Suprapubic skin (tissue), 4 donors: Measurements from ENCODE around the gene SFTPD. TPM values are rescaled to one million over a fixed set of nuclear protein-coding genes. Genes with fewer than 3 reads are reported as not detected.

Experiments
- DNase-seq, 2 donors: peaks; one replicate each; pipeline ENCODE4 v3.0.0-alpha.2; 2019; ENCODE audit warnings: low spot score in 2 of 2
- H3K27ac ChIP-seq: fragments of 200-600 bp; sonication (generic); one replicate; pipeline ENCODE4 v1.5.1; 2019
- H3K27me3 ChIP-seq: fragments of 200-600 bp; sonication (generic); one replicate; pipeline ENCODE4 v1.5.1; 2019
- H3K36me3 ChIP-seq: fragments of 200-600 bp; sonication (generic); one replicate; pipeline ENCODE4 v1.5.1; 2019
- H3K4me1 ChIP-seq: fragments of 200-600 bp; sonication (generic); one replicate; pipeline ENCODE4 v1.5.1; 2019
- H3K4me3 ChIP-seq: fragments of 200-600 bp; sonication (generic); one replicate; pipeline ENCODE4 v1.5.1; 2019; ENCODE audit warnings: mild to moderate bottlenecking
- H3K9me3 ChIP-seq: fragments of 200-600 bp; sonication (generic); one replicate; pipeline ENCODE4 v1.5.1; 2019
- EP300 ChIP-seq: sonication (generic); formaldehyde crosslinking; IDR thresholded peaks from one replicate; pipeline ENCODE4 v1.6.1; 2017; ENCODE audit warnings: antibody characterized with exemption
- POLR2A ChIP-seq, 2 donors: fragments of 450-650 bp; IDR thresholded peaks; one replicate each; pipeline ENCODE4 v1.6.1; 2017; ENCODE audit warnings: antibody characterized with exemption in 2 of 2, mild to moderate bottlenecking in 2 of 2, moderate library complexity in 2 of 2
- POLR2AphosphoS5 ChIP-seq, 3 donors: sonication (generic); formaldehyde crosslinking; IDR thresholded peaks; one replicate each; pipeline ENCODE4 v1.6.1; 2017; ENCODE audit warnings: antibody characterized with exemption in 3 of 3
- WGBS: methylation state at CpG from one replicate; pipeline ENCODE4 v1.1.5; 2018; 5-methylcytosine and 5-hydroxymethylcytosine counted together
- total RNA-seq, 4 donors: library from RNA; depleted of rRNA; stranded (reverse); fragments of >200 nt; gene quantifications; one replicate each; pipeline ENCODE4 v1.1.0, GENCODE V29; 2016
- TF ChIP-seq, protein P1 (sequence below), 2 donors: fragments of 200-600 bp in 1 of 2; fragments of 450-650 bp in 1 of 2; sonication (generic) in 1 of 2; IDR thresholded peaks; one replicate each; pipeline ENCODE4 v1.5.1; 2016 to 2019; ENCODE audit warnings: antibody characterized with exemption in 2 of 2, mild to moderate bottlenecking in 1 of 2, moderate library complexity in 1 of 2

Gene SFTPD
- total RNA-seq, 4 donors from 2014 or later, result 2.7 to 4.7 (median 3.0) TPM; not detected in 1

DNA sequence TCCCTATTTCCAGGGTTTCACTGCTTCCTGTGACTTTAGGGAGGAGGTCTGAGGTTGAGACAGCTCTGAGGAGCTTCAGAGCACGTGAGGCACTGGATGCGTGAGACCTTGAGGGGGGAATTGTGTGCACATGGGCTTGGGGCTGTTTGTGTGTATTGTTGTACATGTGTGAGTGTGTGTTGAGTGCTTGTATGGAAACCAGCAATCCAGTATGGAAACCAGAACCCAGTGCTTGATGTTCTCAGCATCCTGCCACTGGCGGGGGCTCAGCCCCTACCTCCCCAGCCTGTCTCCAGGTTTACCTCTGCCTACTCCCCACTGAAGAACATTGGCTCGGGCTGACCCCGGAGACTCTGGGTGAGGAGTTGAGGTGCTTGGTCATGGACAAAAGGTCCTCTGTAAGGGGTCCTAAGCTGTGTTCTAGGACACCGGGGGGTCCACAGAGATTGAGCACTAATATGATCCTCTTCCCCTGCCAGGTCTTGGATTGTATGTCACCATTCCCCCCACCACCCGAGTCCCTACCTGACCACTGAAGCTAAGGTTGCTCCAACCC lies 20.8 kb downstream of the SFTPD start:
- peak in 1 of 2 donors; percentile 34 for DNase-seq
- Histone ChIP-seq H3K27me3 (peaks cover 23% of the 10 kb centered on the region), H3K4me3 (no peak overlapping the region), H3K9me3 (no peaks in the 10 kb centered on the region), H3K4me1 (peaks cover 8% of the 10 kb centered on the region), H3K27ac (no peak overlapping the region), H3K36me3 (no peaks in the 10 kb centered on the region)
- whole genome bisulfite sequencing, result 89% methylated on average over 4 of the region's 7 CpGs
- TF ChIP-seq POLR2AphosphoS5 (IDR thresholded peaks at IDR 0.05) (no peak), POLR2A (IDR thresholded peaks at IDR 0.05) (no peak), EP300 (no peak)
- TF ChIP-seq, protein P1, sequence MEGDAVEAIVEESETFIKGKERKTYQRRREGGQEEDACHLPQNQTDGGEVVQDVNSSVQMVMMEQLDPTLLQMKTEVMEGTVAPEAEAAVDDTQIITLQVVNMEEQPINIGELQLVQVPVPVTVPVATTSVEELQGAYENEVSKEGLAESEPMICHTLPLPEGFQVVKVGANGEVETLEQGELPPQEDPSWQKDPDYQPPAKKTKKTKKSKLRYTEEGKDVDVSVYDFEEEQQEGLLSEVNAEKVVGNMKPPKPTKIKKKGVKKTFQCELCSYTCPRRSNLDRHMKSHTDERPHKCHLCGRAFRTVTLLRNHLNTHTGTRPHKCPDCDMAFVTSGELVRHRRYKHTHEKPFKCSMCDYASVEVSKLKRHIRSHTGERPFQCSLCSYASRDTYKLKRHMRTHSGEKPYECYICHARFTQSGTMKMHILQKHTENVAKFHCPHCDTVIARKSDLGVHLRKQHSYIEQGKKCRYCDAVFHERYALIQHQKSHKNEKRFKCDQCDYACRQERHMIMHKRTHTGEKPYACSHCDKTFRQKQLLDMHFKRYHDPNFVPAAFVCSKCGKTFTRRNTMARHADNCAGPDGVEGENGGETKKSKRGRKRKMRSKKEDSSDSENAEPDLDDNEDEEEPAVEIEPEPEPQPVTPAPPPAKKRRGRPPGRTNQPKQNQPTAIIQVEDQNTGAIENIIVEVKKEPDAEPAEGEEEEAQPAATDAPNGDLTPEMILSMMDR (IDR thresholded peaks at IDR 0.05), result no peak

DNA sequence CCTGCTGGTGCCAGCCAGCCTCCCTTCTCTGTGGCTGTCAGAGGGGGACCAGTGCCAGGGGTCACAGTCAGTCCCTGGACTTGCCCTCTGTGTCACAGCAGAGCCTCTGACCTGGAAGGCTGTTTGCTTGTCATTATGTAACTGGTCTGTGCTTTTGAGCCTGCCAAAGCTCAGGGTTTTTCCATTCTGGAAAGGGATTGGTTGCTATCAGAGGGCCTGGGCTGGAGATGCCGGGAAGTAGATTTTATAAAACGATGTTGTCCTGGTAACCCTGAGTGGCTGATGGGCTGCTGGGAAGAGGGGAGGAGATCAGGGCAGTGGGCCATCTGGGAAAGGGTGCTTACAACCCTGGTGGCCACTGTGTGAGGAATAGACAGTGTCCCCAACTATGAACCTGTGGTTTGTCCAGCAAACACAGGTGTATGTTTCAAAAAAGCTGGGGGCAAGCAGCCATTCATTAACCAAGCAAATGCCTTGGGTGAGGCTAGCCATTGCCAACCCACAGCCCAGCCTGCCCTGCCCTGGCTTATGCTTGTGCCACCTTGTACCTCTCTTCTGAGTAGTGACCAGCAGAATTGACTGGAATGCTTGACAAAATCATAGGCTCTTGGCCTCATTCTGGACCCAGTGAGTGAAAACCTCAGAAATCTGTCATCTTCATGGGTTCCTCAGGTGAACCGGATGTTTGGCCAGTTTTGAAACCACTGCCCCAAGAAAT lies 21.6 kb downstream of the SFTPD start:
- H3K27ac ChIP-seq, result no peak overlapping the region
- no peak overlapping the region for H3K4me3 ChIP-seq
- peaks cover 18% of the 10 kb centered on the region for H3K27me3 ChIP-seq
- peak in 1 of 2 donors; percentile 56 for DNase-seq
- no peaks in the 10 kb centered on the region for H3K36me3 ChIP-seq
- TF ChIP-seq EP300 (no peak), POLR2A (IDR thresholded peaks at IDR 0.05) (no peak), POLR2AphosphoS5 (IDR thresholded peaks at IDR 0.05) (no peak)
- TF ChIP-seq, protein P1 (IDR thresholded peaks at IDR 0.05), result no peak
- no peaks in the 10 kb centered on the region for H3K9me3 ChIP-seq
- 66% methylated on average over 3 of the region's 3 CpGs for WGBS
- H3K4me1 ChIP-seq, result peaks cover 8% of the 10 kb centered on the region

DNA sequence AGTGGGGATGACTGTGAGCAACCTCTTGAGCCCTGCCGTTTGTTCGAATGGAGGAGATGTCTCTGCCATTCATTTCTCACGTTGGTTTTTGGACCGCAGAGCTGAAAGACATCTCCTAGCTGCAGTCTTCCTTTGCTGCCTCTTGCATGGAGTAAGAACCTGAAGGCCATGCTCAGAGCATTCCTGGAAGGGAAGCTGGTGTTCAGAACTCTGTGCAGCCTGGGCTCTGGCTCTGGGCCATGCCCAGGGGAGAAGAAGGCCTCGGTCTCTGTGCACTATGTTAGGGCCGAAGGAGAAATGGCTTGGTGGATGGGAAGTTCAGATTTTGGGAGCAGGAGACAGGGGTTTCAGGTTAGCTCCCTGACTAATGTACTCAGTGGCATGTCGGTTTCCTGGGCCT lies 22.9 kb downstream of the SFTPD start:
- Histone ChIP-seq H3K9me3 (no peaks in the 10 kb centered on the region), H3K36me3 (no peaks in the 10 kb centered on the region), H3K27ac (no peak overlapping the region), H3K27me3 (peaks cover 16% of the 10 kb centered on the region), H3K4me1 (peaks cover 8% of the 10 kb centered on the region), H3K4me3 (no peak overlapping the region)
- 72% methylated on average over 7 of the region's 7 CpGs for WGBS
- peak in 1 of 2 donors; percentile 41 for DNase-seq
- TF ChIP-seq POLR2AphosphoS5 (IDR thresholded peaks at IDR 0.05) (no peak), POLR2A (IDR thresholded peaks at IDR 0.05) (no peak), EP300 (no peak)
- TF ChIP-seq, protein P1 (IDR thresholded peaks at IDR 0.05), result no peak

DNA sequence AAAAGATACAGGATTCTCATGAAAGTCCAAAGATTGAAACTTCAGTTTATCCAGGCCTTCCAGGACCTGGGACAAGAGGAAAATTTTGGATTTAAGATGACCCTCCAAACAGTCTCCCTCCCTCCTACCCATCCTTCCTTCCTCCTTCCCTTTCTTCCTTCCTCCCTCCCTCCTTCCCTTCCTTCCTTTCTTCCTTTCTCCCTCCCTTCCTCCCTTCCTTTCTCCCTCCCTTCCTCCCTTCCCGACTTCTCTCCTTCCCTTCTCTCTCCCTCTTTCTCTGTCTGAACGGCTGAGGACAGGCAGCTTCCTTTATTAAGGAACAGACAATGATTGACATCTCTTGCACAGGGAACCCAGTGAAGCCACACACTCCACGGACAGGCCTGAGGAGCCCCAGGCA lies 23.3 kb downstream of the SFTPD start:
- WGBS, result 62% methylated on average over 3 of the region's 3 CpGs
- H3K27ac ChIP-seq, result no peak overlapping the region

DNA sequence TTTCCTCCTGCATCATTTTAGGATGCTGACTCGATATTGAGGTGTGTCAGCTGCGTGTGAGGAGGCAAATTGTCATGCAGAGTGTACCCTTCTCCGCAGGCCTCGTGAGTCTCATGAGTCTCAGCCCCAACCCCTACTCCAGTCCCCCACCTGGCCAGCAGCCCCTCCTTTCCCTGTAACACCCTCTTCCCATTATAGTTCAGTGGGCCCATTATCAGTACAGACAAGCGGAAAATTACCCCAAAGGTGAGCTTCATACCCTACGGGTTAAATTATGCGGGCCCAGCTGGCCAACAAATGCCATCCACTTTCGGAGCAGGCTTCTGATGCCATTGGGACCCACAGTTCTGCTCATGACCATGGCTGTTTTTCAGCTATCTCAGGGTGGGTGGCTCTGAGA lies 25.2 kb downstream of the SFTPD start:
- no peaks in the 10 kb centered on the region for H3K9me3 ChIP-seq
- no peak for DNase-seq
- 94% methylated on average over 8 of the region's 8 CpGs for WGBS
- H3K27ac ChIP-seq, result no peak overlapping the region
- H3K36me3 ChIP-seq, result no peaks in the 10 kb centered on the region
- TF ChIP-seq POLR2AphosphoS5 (IDR thresholded peaks at IDR 0.05), result no peak
- TF ChIP-seq, protein P1 (IDR thresholded peaks at IDR 0.05), result no peak
- no peak for TF ChIP-seq EP300
- TF ChIP-seq POLR2A (IDR thresholded peaks at IDR 0.05), result no peak
- H3K4me1 ChIP-seq, result no peaks in the 10 kb centered on the region
- no peaks in the 10 kb centered on the region for H3K27me3 ChIP-seq
- H3K4me3 ChIP-seq, result no peak overlapping the region

More for the DNA sequence above, 23.3 kb downstream of the SFTPD start:
- no peaks in the 10 kb centered on the region for H3K9me3 ChIP-seq
- no peaks in the 10 kb centered on the region for H3K36me3 ChIP-seq
- DNase-seq, result no peak
- peaks cover 12% of the 10 kb centered on the region for H3K27me3 ChIP-seq
- H3K4me3 ChIP-seq, result no peak overlapping the region
- TF ChIP-seq, protein P1 (IDR thresholded peaks at IDR 0.05), result no peak
- TF ChIP-seq POLR2AphosphoS5 (IDR thresholded peaks at IDR 0.05), result no peak
- TF ChIP-seq EP300, result no peak
- TF ChIP-seq POLR2A (IDR thresholded peaks at IDR 0.05), result no peak
- H3K4me1 ChIP-seq, result peaks cover 8% of the 10 kb centered on the region
